Right renal pelvis (tissue), 4 donors: Measurements from ENCODE around the gene TTLL5. TPM values are rescaled to one million over a fixed set of nuclear protein-coding genes. Genes with fewer than 3 reads are reported as not detected.
A peak's percentile ranks its signal among the peaks of the same experiment; 100 is the strongest.

Experiments
- DNase-seq, 4 donors: peaks; one replicate each; pipeline ENCODE4 v3.0.0-alpha.2; 2013; ENCODE audit warnings: low read depth in 4 of 4, low spot score in 3 of 4, missing footprints in 1 of 4
- polyA plus RNA-seq, 4 donors: library from polyadenylated mRNA; unstranded; fragments of 120-200 nt; gene quantifications; one replicate each; pipeline ENCODE4 v1.2.1, GENCODE V29; 2013; ENCODE audit not compliant: insufficient read length in 4 of 4

The TTLL5 gene, protein sequence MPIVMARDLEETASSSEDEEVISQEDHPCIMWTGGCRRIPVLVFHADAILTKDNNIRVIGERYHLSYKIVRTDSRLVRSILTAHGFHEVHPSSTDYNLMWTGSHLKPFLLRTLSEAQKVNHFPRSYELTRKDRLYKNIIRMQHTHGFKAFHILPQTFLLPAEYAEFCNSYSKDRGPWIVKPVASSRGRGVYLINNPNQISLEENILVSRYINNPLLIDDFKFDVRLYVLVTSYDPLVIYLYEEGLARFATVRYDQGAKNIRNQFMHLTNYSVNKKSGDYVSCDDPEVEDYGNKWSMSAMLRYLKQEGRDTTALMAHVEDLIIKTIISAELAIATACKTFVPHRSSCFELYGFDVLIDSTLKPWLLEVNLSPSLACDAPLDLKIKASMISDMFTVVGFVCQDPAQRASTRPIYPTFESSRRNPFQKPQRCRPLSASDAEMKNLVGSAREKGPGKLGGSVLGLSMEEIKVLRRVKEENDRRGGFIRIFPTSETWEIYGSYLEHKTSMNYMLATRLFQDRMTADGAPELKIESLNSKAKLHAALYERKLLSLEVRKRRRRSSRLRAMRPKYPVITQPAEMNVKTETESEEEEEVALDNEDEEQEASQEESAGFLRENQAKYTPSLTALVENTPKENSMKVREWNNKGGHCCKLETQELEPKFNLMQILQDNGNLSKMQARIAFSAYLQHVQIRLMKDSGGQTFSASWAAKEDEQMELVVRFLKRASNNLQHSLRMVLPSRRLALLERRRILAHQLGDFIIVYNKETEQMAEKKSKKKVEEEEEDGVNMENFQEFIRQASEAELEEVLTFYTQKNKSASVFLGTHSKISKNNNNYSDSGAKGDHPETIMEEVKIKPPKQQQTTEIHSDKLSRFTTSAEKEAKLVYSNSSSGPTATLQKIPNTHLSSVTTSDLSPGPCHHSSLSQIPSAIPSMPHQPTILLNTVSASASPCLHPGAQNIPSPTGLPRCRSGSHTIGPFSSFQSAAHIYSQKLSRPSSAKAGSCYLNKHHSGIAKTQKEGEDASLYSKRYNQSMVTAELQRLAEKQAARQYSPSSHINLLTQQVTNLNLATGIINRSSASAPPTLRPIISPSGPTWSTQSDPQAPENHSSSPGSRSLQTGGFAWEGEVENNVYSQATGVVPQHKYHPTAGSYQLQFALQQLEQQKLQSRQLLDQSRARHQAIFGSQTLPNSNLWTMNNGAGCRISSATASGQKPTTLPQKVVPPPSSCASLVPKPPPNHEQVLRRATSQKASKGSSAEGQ (N-terminal part only)
- 10 to 100 TPM; 29.1 to 31.3 (median 30.0) TPM for polyA plus RNA-seq

DNA sequence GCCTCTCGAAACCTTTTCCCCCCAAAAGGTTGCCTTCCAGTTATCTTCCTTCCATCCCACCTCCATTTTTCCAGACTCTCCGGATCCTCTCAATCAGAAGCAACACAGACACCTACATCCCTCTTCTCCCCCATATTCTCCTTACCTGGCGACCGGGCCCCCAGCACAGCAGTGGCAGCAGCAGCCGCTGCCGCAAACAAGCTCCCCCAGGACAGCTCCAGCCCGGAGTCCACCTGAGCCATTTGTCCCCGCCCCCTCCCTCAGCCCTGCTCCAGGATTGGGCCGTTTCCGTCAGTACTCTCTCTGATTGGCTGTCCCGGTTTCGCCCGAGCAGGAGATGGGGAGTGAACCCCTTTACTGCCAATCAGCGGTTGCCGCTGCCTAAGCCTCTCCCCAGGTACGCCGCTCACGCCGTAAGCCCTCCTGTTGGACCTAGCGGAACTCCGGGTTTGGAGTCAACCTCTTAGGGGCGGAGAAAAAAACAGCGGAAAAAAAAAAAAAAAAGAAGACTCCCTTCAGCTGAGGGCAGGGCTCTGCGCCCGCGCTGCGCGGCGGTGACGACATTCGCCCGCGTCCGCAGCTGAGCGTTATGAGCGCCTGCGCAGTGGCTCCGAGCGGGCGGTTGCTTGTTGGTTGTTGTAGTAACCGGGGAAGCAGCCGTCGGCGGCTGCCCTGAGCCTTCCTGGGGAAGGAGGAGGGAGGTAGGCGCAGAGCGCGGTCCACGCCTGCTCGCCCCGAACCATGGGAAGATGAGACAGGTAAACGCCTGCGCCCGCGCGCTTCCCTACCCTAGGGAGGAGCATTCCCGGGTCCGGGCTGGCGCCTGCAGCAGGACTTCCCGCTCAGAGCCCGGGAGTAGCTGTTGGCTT, at the start of gene TTLL5, which contains the start of gene ERG28:
Gene TTLL5, plus strand, starts transcription at position 617 of the 869 bp plus-strand sequence. CDS start 1,904 bp downstream, outside the sequence.
Gene ERG28, minus strand, starts transcription at position 247 of the 869 bp plus-strand sequence. CDS start 3,374 bp downstream, outside the sequence.
- peak; percentile 94 to 98 (median 95) for DNase-seq

DNA sequence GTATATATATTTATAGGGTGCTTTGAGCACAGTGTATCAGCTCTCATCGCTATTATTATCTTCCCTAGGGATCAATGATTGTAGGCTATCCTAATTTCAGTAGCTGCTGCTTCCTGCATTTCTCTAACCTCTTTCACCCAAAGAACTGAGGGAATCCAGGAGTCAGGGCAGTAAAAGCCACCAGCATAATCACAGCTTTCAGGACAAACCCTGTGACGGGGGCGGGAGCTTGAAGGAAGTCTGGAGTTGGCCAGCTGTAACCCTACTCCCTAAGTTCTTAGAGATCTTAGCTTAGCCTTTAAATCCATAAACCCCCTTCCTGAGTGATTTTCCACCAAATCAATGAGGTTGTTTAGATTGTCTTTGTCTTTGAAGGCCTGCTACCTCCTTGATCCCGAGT, 48.9 kb upstream of the TTLL5 start:
- DNase-seq, result no peak

DNA sequence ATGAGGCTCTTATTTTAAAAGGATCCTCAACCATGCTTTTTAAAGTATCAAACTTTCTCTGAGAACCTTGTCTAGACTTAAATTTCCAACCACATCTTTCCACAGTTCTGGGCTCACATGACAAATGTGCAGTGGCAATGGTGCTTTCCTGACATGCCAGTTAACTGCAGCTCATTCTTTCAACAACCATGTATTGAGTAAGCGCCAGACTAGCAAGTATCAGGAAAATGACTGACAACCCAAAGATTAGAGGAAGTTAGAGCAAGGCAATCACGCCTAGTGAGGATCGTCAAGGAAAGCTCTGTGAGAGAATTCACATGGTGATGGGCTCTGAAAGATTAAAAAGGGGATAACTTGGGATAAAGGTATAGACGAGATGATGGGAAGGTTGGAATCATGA, 46.9 kb upstream of the TTLL5 start:
- DNase-seq, result no peak

DNA sequence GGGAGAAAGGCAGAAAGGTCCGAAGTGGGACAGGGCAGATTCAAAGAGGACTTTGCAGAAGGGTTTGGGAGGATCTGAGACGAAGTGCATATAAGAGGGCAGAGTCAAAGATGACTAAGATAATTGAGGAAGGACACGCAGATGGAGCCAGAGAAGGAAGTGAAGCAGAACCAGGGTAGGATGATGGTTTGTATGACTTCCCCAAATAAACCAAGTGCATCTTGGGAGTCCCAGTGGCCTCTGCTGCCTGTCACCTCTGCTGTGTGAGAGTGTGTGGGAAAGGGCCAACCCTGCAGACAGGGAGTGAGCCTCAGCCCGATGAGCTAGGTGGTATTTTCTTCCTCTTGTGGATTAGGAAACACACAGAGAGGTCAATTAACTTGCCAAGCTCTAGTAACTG, 45.8 kb upstream of the TTLL5 start:
- DNase-seq, result no peak

DNA sequence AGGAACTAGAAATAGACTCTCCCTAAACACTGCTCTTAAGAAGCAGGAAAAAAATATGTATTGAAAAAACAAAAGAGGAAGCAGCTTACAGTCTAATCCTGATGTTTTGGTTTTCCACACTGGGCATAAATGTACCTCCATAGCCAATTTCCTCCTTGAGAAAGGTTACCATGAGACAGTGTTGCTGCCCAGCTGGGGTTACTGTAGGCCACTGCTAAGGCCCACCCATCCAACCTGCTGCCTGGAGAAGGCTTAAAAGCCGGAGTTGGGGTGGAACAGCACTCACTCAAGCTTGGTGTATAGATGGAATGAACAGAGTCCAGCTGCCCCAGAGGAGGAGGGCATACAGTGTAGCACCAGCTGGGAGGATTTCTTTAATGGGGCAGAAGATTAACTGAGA, 41.5 kb upstream of the TTLL5 start:
- DNase-seq, result no peak

DNA sequence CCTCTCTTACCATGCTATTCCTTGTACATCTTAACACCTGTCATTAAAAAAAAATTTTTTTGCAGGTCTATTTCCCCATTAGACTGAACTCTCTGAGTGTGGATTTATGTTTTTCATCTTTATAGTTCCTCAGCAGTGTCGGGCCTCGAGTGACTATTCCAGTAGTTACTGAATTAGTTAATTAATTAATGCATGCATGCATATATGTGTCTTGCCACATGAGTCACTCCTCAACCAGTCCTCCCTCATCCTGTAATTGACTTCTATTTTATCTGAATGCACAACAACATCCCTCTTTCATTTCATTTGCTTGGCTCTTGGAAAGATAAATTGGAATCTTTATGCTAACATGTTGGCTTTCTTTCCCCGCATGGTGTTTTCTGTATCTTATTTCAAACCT, 36.0 kb upstream of the TTLL5 start:
- no peak for DNase-seq

DNA sequence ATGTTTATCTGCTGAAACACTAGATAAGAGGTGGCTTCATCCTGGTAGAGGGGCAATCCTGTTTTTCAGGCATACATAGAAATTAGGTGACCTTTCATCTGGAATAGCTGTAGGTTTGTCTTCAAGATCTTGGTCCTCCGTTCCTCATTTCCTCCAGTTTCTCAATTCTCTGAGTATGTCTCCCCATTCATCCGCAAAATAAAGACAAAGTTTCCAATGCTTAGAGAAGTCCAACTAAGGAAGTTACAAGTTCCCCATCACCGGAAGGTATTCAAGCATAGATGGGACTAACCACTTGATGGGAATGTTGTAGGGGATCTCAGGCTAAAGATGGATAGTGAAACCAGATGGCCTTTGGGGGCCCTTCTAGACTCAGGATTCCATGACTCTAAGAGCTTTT, 34.6 kb upstream of the TTLL5 start:
- no peak for DNase-seq

DNA sequence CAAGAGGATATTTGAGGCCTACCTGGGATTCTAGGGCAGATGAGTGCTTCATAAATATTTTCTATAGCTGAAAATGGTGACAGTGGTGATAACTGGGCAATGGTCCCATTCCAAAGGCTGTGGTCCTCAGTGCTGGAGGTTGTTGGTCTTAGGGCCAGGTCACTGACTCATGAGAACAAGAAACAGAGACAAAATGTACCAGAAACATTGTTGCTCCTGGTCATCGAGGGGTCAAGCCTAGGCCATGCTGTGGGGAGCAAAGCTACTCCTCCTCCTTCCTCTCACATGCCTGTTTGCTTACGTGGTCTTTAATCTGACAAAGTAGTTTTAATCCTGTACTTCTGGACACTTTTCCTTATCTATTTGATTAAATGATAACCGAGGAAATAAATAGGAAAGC, 34.2 kb upstream of the TTLL5 start:
- DNase-seq, result no peak

DNA sequence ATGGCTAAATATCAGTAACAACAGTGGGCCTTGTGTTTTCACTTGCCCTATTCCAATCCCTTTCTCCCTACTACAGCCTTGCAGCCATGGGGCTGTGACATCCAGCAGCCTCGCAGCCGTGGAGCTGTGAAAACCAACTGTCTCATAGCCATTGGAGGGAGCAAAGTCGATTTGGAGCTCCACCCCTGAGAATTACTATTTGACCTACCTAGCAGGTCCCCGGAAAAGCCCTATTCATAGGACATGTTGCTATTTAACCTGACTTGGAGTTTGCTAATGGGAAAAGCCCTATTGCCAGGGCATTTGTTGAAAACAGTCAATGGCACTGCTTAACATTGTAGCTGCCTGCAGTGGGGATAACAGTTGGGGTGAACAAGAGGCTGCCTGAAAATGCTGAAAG, 33.6 kb upstream of the TTLL5 start:
- DNase-seq, result no peak

DNA sequence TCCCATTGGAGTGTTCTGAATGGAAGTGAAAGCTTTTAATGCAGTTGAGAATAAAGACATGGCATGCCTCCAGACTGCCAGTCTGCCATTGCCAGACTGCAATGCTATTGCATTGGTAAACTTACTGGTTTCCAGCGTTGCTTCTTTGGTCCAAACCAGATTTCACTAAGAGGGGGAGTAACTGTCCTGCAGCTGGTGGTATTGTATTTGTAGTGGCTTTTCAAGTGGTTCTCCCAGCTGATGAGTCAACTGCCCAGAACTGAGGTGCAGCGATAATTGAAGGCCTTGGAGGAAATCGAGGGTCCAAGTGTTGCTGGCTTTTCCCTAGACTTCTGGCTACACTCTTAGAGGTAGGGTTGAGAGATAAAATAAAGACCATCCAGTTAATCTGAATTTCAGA, 32.2 kb upstream of the TTLL5 start:
- DNase-seq, result no peak

DNA sequence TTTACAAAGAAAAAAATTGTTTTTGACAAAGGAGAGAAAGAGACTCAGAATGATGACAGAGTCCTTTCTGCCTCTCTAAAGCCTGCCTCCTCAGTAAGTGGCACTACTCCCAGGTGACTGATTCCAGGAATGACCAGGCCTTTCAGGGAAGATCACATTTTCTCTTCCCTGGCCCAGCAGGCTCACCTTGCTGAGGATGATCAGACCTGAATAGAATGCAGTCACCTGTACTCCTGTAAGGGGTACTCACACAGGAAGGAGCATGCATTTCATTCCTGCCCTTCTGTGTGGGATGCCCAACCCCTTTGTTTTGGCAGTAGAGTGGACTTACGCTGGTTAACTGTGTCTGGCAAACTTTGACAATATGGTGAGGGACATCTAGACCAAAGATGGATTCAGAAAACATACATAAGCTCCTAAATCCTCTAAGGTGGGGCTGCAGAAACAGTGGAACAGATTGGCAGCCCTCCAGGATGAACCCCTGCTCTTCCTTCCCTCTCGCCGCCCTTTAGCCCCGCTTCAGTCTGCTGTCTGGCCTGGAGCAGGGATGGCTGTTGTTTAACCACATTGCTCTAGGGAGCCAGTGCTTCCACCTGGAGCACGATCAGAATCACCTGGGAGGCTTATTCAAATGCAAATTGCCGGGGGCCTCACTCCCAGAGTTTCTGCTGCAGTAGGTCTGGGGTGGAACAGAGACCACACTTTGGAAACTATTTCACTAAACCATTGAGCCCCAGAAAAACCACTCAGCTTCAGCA, 30.2 kb upstream of the TTLL5 start:
- no peak for DNase-seq

DNA sequence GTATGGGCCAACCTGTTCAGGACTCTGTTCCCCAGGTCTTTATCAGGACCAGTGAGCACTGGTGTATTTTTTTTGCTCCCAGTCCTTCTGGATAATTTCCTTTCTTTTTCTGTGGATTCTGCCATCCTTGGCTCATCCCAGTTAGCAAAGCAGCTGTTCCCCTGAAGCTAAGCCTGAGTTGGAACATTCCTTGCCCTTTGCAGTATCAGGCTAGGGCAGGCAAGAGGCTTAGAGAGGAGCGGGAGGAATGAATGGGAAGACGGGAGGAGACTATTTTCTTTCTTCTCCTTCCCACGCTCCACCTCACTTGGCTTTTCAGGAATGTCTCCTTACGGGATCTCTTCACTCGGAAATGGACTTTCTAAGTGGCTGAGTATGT, 29.6 kb upstream of the TTLL5 start:
- DNase-seq, result no peak

DNA sequence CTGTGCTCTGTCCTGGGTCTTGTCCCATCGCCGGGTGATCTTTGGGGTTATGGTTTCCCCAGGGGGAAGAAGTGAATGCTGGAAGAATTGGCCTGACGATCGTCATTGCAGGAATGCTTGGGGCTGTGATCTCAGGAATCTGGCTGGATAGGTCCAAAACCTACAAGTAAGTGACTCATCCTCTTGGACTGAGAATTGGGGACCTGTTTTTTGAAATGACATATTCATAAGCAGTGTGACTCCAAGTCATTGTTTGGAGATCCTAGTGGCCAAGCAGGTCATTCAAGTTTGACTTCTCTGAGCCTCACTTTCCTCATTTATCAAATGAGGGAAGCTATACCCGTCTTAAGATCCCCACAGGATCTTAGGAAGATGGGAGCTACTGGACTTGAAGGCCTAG, 26.2 kb upstream of the TTLL5 start:
- no peak for DNase-seq

DNA sequence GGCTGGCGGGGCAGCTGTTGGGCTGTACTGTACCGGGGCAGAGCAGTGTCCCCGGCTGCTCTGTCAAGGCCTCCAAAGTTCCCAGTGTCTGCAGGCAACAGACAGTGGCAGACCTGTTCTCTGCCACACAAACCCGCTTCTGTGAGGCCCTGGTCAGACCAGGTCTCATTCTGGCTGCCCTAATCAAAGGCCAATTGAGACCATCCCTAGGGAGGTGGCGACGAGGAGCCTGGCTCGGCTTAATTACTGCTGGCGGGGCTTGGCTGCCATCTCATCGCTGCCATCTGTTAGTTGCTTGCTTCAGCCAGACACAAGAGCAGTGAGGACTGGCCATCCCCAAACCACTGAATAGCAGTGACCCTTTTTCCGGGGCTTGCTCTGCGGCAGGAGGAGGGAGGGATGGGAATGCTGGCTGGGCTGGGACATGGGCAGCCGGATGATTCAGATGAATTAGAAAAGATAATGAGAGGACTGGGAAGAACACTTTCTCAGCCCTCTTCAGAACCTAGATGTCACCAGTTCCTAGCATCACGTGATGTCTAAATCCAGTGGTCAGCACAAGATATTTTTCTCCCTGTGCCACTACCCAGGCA, 24.9 kb upstream of the TTLL5 start:
- no peak for DNase-seq

DNA sequence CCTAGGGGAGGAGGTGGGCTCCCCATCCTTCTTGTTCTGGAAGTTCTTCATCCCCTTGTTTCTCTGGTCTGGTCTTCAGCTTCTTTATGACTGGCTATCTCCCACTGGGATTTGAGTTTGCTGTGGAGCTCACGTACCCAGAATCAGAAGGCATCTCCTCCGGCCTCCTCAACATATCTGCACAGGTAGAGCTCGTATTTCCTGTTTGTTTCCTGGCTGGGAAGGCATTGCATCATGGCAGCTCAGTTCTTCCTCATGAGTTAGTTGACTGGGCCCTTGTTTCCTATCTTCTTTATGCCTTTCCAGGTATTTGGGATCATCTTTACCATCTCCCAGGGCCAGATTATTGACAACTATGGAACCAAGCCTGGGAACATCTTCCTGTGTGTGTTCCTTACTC, 20.2 kb upstream of the TTLL5 start:
- no peak for DNase-seq

DNA sequence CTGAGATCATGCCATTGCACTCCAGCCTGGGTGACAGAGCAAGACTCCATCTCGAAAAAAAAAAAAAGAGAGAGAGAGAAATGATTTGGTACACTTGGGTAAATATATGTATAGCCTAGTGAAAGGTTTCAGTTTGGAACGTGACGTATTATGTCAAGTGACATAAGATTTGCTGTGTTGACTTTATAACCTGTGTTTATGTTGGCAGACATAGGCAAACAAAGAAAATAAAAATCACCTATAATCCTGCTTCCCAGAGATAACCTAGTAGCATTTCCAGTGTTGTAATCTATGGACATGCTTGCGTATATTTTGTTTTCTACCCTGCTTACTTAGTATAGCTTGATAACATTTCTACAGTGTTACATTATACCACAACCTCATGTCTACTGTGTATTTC, 17.1 kb upstream of the TTLL5 start:
- DNase-seq, result no peak

DNA sequence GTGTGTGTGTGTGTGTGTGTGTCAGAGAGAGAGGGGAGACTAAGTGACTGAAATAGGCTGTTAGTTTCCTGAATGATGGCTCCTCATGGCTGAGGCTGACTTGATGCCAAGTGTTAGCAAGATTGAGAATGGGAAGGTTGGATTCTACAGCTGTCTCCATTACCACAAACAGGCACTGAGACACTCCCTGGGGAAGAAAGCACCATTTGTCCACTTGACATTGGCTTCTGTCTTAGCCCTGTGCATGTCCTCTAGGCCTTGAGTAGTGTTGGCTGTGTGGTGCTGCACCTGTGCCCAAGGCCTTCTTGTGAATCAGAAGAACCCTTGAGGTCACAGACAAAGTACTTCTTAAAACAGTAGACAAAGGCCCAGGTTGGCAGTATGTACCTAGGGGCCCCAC, 16.0 kb upstream of the TTLL5 start:
- no peak for DNase-seq

DNA sequence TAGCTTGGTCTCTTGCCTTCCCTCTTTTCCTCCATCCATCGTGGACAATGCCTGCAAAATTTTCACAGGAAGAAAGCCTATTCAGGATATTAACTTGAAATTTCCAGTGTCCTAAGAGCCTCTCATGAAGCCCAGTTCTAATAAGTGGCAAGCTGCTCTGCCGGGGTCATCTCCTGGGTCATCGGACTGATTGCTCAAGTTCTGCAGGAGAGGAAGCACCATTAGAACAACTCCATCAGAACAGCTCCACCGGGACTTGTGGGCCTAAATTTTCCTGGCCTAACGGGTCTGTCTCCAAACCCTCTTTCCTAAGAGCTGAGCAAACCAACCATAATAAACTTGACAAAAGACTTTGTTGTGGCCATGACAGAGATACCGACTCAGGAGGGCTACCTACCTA, 14.3 kb upstream of the TTLL5 start:
- no peak for DNase-seq

DNA sequence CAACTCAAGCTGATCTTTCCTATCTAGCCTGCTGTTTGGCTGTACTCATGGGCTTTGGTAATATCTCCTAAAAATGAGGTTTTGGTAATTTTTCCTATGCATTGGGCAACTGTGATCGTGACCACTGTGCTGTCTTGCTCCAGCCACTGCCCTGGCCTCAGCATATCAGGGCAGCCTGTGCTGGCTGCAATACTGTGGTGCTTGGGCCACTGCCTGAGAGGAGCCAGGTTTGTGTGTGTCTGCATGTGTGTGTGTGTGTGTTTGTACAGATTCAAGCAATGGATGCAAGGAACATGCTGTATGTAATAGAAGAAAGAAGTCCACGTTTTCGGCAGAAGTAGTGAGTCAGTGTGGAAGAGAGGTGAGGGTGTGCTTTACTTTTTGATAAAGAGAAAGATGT, 13.4 kb upstream of the TTLL5 start:
- no peak for DNase-seq
